SK-N-SH treated with all-trans-retinoic acid at 6 μM for 48 hours (cell line): ENCODE measurements around the gene PLAU.
"Not testable (repeated sequence)": the region's sequence is repeated elsewhere in the genome, so short reads cannot be mapped to it uniquely, and the experiment has no call there.

ENCODE experiments used
- ATAC-seq: fragments of 200-7000 bp; cut with Tn5 transposase; 3 replicates; pipeline ENCODE4 v1.9.1; 2020; ENCODE audit warnings: mild to moderate bottlenecking, moderate library complexity
- ARNTL ChIP-seq: fragments of 450-650 bp; formaldehyde crosslinking; IDR thresholded peaks from 2 replicates; pipeline ENCODE4 v1.5.0; 2020; ENCODE audit warnings: low read depth, mild to moderate bottlenecking, moderate library complexity, borderline replicate concordance
- BACH2 ChIP-seq: fragments of 250-450 bp; sonication (Bioruptor Pico); IDR thresholded peaks from 2 replicates; pipeline ENCODE4 v1.9.0; 2021; ENCODE audit warnings: mild to moderate bottlenecking, borderline replicate concordance
- CSDC2 ChIP-seq: fragments of 250-450 bp; sonication (Bioruptor Pico); IDR thresholded peaks from 2 replicates; pipeline ENCODE4 v1.5.0; 2020; ENCODE audit warnings: mild to moderate bottlenecking, moderate library complexity
- CSRNP3 ChIP-seq: fragments of 250-450 bp; sonication (Bioruptor Pico); IDR thresholded peaks from 2 replicates; pipeline ENCODE4 v1.5.1; 2021; ENCODE audit warnings: mild to moderate bottlenecking, moderate library complexity
- ESRRG ChIP-seq: fragments of 250-450 bp; sonication (Bioruptor Pico); IDR thresholded peaks from 2 replicates; pipeline ENCODE4 v1.6.1; 2021; ENCODE audit warnings: mild to moderate bottlenecking
- GLIS3 ChIP-seq: fragments of 250-450 bp; sonication (Bioruptor Pico); IDR thresholded peaks from 2 replicates; pipeline ENCODE4 v1.5.0; 2020; ENCODE audit warnings: mild to moderate bottlenecking, moderate library complexity
- ISL1 ChIP-seq: fragments of 250-450 bp; sonication (Bioruptor Pico); IDR thresholded peaks from 2 replicates; pipeline ENCODE4 v2.1.2; 2022; ENCODE audit warnings: mild to moderate bottlenecking, moderate library complexity
- PATZ1 ChIP-seq: fragments of 250-450 bp; sonication (Bioruptor Pico); IDR thresholded peaks from 2 replicates; pipeline ENCODE4 v1.8.0; 2020; ENCODE audit warnings: mild to moderate bottlenecking, moderate library complexity, borderline replicate concordance
- POU6F1 ChIP-seq: fragments of 250-450 bp; sonication (Bioruptor Pico); IDR thresholded peaks from 2 replicates; pipeline ENCODE4 v1.8.0; 2021; ENCODE audit warnings: low read depth, mild to moderate bottlenecking, moderate library complexity, borderline replicate concordance
- PPARA ChIP-seq: fragments of 250-450 bp; sonication (Bioruptor Pico); IDR thresholded peaks from 2 replicates; pipeline ENCODE4 v1.5.0; 2020; ENCODE audit warnings: mild to moderate bottlenecking, borderline replicate concordance
- RARB ChIP-seq: fragments of 250-450 bp; sonication (Bioruptor Pico); IDR thresholded peaks from 2 replicates; pipeline ENCODE4 v1.8.0; 2021; ENCODE audit warnings: mild to moderate bottlenecking, moderate library complexity
- SNAI2 ChIP-seq: fragments of 250-450 bp; sonication (Bioruptor Pico); IDR thresholded peaks from 2 replicates; pipeline ENCODE4 v1.5.0; 2020; ENCODE audit warnings: mild to moderate bottlenecking, moderate library complexity
- TCF4 ChIP-seq: fragments of 250-450 bp; sonication (Bioruptor Pico); IDR thresholded peaks from 2 replicates; pipeline ENCODE4 v1.8.0; 2021; ENCODE audit warnings: mild to moderate bottlenecking, moderate library complexity, borderline replicate concordance
- ZC3H10 ChIP-seq: fragments of 250-450 bp; sonication (Bioruptor Pico); IDR thresholded peaks from 2 replicates; pipeline ENCODE4 v1.5.1; 2021; ENCODE audit warnings: mild to moderate bottlenecking, moderate library complexity
- ZFP3 ChIP-seq: fragments of 250-450 bp; sonication (Bioruptor Pico); IDR thresholded peaks from 2 replicates; pipeline ENCODE4 v1.5.0; 2020; ENCODE audit warnings: mild to moderate bottlenecking, moderate library complexity
- ZNF565 ChIP-seq: fragments of 450-650 bp; formaldehyde crosslinking; conservative IDR thresholded peaks from 2 replicates; pipeline ENCODE4 v1.5.0; 2020; ENCODE audit warnings: low read depth, mild to moderate bottlenecking, moderate library complexity
- ZNF70 ChIP-seq: fragments of 450-650 bp; formaldehyde crosslinking; IDR thresholded peaks from 2 replicates; pipeline ENCODE4 v1.5.0; 2020; ENCODE audit warnings: mild to moderate bottlenecking, moderate library complexity

The PLAU gene

GRCh38 chr10:73884017-73884416, 26.9 kb upstream of the PLAU start:
- ATAC-seq: no peak
- TF ChIP-seq ZC3H10 (CRISPR knock-in tag): no peak

- TF ChIP-seq ZFP3 (no peak), ZC3H10 (CRISPR knock-in tag) (no peak)
- ATAC-seq: peak; percentile 82
These were observed 24.8 kb upstream of the PLAU start for GRCh38 chr10:73886085-73886529.

GRCh38 chr10:73886661-73887293, 24.2 kb upstream of the PLAU start:
- no peak for TF ChIP-seq CSDC2
- TF ChIP-seq POU6F1 (CRISPR knock-in tag): no peak
- no peak for TF ChIP-seq ZNF565 (CRISPR knock-in tag)
- TF ChIP-seq ISL1 (CRISPR knock-in tag): no peak
- TF ChIP-seq ZNF70 (CRISPR knock-in tag): no peak
- TF ChIP-seq PPARA: no peak
- ATAC-seq: peak; percentile 48; the same call in 2 of the 3 replicates

GRCh38 chr10:73887294-73888039, 23.5 kb upstream of the PLAU start:
- TF ChIP-seq CSDC2 (peak; percentile 81; the same call in 1 of the 2 replicates), ZNF565 (CRISPR knock-in tag) (no peak), ISL1 (CRISPR knock-in tag) (peak; percentile 46; the same call in 1 of the 2 replicates), ARNTL (no peak)
- ATAC-seq: peak; percentile 83

- no peak for TF ChIP-seq PPARA
- no peak for TF ChIP-seq ARNTL
- TF ChIP-seq CSDC2: no peak
- peak; percentile 1; the same call in 1 of the 3 replicates for ATAC-seq
These were observed 22.4 kb upstream of the PLAU start for GRCh38 chr10:73888514-73888913.

GRCh38 chr10:73889014-73889413, 21.9 kb upstream of the PLAU start:
- ATAC-seq: no peak

GRCh38 chr10:73889416-73889815, 21.5 kb upstream of the PLAU start:
- not testable (repeated sequence) for ATAC-seq

More at GRCh38 chr10:73889014-73889413, 21.9 kb upstream of the PLAU start:
- TF ChIP-seq ZNF70 (CRISPR knock-in tag) (no peak), PATZ1 (CRISPR knock-in tag) (no peak), CSRNP3 (CRISPR knock-in tag) (no peak), SNAI2 (CRISPR knock-in tag) (no peak), ESRRG (no peak), PPARA (no peak), TCF4 (CRISPR knock-in tag) (no peak), ARNTL (no peak), GLIS3 (no peak), RARB (CRISPR knock-in tag) (no peak), BACH2 (CRISPR knock-in tag) (no peak)
